ENCODE data around the gene SSTR4.

GRCh38 chr20:23084282-23084844 is 49.3 kb downstream of the SSTR4 start:
- TF ChIP-seq CTCF (IDR thresholded peaks at IDR 0.05 in 2 of 3, conservative IDR thresholded peaks at IDR 0.05 in 1 of 3; ENCODE audit: insufficient read depth in 2 of 3, low read depth in 1 of 3, low read length in 3 of 3) (no peak), MAFK (IDR thresholded peaks at IDR 0.05; ENCODE audit: low read length) (no peak), CHD4 (IDR thresholded peaks at IDR 0.05; ENCODE audit: insufficient read depth, insufficient replicate concordance, low read depth, low read length, poor library complexity, severe bottlenecking) (no peak), HNRNPK (IDR thresholded peaks at IDR 0.05; ENCODE audit: low read depth, low read length, poor library complexity, severe bottlenecking) (no peak), POLR2A (conservative IDR thresholded peaks at IDR 0.05) (no peak), ZBTB43 (CRISPR knock-in tag; IDR thresholded peaks at IDR 0.05) (no peak), COPS2 (conservative IDR thresholded peaks at IDR 0.05) (no peak), SIN3A (IDR thresholded peaks at IDR 0.05; ENCODE audit: borderline replicate concordance in 2 of 2, control insufficient read depth in 1 of 2, low read depth in 2 of 2, low read length in 2 of 2) (no peak), ZNF583 (CRISPR knock-in tag; IDR thresholded peaks at IDR 0.05) (no peak), SIX5 (IDR thresholded peaks at IDR 0.05; ENCODE audit: borderline replicate concordance in 1 of 2, insufficient read depth in 1 of 2, low read depth in 1 of 2, low read length in 2 of 2) (no peak), RBM39 (optimal IDR thresholded peaks at IDR 0.05; ENCODE audit: low read depth, low read length) (no peak)
